Measurements from ENCODE around the gene RASA3.

RASA3 gene

GRCh38 chr13:113958373-113958772 is 174.1 kb downstream of the RASA3 start:
- no peak for DNase-seq

- DNase-seq, result no peak
These were observed 175.9 kb downstream of the RASA3 start for GRCh38 chr13:113956571-113956970.

GRCh38 chr13:113955691-113956090 is 176.7 kb downstream of the RASA3 start:
- DNase-seq, result no peak

GRCh38 chr13:113955235-113955634 is 177.2 kb downstream of the RASA3 start:
- DNase-seq, result no peak

GRCh38 chr13:113954046-113954835 is 178.2 kb downstream of the RASA3 start:
- DNase-seq, result no peak

- DNase-seq, result no peak
These were observed 178.9 kb downstream of the RASA3 start for GRCh38 chr13:113953561-113953960.

- no peak for DNase-seq
These were observed 179.4 kb downstream of the RASA3 start for GRCh38 chr13:113952983-113953520.

GRCh38 chr13:113952151-113952982 is 180.1 kb downstream of the RASA3 start:
- no peak for DNase-seq

- no peak for DNase-seq
These were observed 181.0 kb downstream of the RASA3 start for GRCh38 chr13:113951246-113951999.

GRCh38 chr13:113950451-113951245 is 181.8 kb downstream of the RASA3 start:
- no peak for DNase-seq

- DNase-seq, result no peak
These were observed 182.9 kb downstream of the RASA3 start for GRCh38 chr13:113949546-113949945.

GRCh38 chr13:113948034-113948742 is 184.2 kb downstream of the RASA3 start:
- DNase-seq, result no peak

GRCh38 chr13:113947311-113948033 is 185.0 kb downstream of the RASA3 start:
- no peak for DNase-seq

GRCh38 chr13:113946409-113947181 is 185.8 kb downstream of the RASA3 start:
- DNase-seq, result no peak

- no peak for DNase-seq
These were observed 186.5 kb downstream of the RASA3 start for GRCh38 chr13:113945857-113946408.

GRCh38 chr13:113943821-113944565 is 188.4 kb downstream of the RASA3 start:
- DNase-seq, result no peak

GRCh38 chr13:113942591-113943103 is 189.8 kb downstream of the RASA3 start:
- DNase-seq, result no peak

- DNase-seq, result no peak
These were observed 190.7 kb downstream of the RASA3 start for GRCh38 chr13:113941571-113942191.

Data from DMS 273 treated with DMSO at 0.1 percent for 48 hours (cell line).